Measurements from ENCODE around the gene HSPE1.
"Not testable (repeated sequence)": the region's sequence is repeated elsewhere in the genome, so short reads cannot be mapped to it uniquely, and the experiment has no call there.

Gene HSPE1

GRCh38 chr2:197514754-197515153, 14.6 kb downstream of the HSPE1 start:
- ATAC-seq (no peak), DNase-seq (ENCODE audit: low spot score in 2 of 2) (peak in 1 of 2 donors; percentile 48)
- Mint-ChIP-seq H3K4me3 (peak overlapping the region; percentile 93), H3K9me3 (no peaks in the 10 kb centered on the region), H3K36me3 (peaks cover 38% of the 10 kb centered on the region), H3K27ac (peak overlapping the region; percentile 92), H3K4me1 (peaks cover 19% of the 10 kb centered on the region)

DNA sequence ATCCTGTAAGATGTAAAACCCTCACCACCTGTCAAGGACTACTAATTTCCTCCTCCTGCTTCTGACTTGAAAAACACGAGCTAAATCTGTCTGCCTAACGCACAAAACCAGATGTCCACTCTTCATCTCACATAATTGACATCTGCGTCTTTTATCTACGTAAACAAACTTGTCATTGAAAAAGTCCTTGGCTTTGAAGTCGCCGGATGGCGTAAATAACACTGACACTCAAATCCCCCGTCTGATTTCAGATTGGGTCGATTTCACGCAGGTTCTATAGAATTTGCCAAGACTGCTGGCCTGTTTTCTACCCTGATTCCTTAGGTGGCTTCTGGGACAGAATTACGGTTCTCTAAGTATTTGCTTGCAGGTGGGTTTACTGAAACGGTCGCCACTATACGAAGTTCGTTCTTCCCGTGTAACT, 15.1 kb downstream of the HSPE1 start:
- DNase-seq (ENCODE audit: low spot score in 2 of 2) = no peak
- peak; percentile 1 for ATAC-seq

DNA sequence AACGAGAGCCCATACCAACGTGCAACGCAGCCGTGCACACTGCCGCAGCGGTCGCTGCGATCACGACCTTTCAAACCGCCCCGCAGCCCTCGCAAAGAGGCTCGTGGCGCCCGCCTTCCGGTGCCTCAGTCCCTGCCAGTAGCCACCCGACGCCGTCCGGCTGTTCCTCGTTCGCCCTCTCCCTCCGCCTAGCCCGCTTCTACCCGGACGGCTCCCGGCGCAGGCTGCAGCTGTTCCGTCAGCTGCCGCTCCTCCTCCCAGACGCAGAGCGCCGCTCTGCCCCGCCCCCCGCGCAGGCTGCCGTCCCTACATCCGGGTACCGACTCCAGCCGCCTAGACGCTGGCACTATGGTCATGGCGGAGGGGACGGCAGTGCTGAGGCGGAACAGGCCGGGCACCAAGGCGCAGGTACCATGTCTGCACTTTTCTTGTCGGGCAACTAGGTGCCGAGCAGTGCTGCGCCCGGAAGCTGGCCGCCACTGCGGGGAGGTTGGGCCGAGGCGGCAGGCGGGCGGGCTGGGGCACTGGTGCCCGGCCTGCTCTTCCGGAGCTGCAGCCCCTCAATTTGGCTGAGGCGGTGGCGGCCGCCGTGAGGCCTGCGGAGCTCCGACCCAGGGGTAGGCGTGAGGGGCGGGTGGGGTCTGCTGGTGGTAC, 15.7 kb downstream of the HSPE1 start, which contains the start of gene MOB4:
Gene MOB4, plus strand, starts transcription at position 328 of the 654 bp plus-strand sequence. Its CDS starts 21 bp downstream, at position 349.
- Mint-ChIP-seq H3K4me3 (peak within 1 kb of the TSS; percentile 93), H3K27ac (peak within 1 kb of the TSS; percentile 92), H3K4me1 (peaks cover 28% of the 10 kb centered on the region), H3K36me3 (peaks cover 49% of the 10 kb centered on the region), H3K9me3 (peaks cover 3% of the 10 kb centered on the region)
- peak; percentile 95 to 98 for DNase-seq (ENCODE audit: low spot score in 2 of 2)
- peak; percentile 95 for ATAC-seq

More for the DNA sequence above, 15.1 kb downstream of the HSPE1 start:
- Mint-ChIP-seq H3K9me3 (peaks cover under 1% of the 10 kb centered on the region), H3K4me1 (peaks cover 22% of the 10 kb centered on the region), H3K36me3 (peaks cover 44% of the 10 kb centered on the region), H3K4me3 (peak overlapping the region; percentile 93), H3K27ac (peak overlapping the region; percentile 92)

DNA sequence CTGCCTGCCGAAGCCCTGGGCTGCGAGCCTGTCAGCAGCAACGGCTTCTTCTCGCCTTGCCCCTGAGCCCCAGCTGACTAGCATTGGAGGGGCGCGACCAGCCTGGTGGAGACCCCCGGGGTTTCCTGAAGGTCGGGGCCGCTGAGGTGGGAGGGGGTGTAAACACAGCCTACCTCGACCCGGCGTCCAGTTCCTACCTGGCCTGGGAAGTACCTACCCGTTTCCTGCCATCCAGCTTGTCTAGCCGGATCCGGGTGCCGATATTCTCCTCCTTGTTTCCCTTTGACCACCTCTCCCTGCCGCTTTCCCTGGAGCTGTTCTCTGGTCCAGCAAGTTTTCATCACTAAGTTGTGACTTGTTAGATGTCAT, 16.2 kb downstream of the HSPE1 start:
- DNase-seq (ENCODE audit: low spot score in 2 of 2) (peak; percentile 9 to 66), ATAC-seq (peak; percentile 4)
- Mint-ChIP-seq H3K9me3 (peaks cover 6% of the 10 kb centered on the region), H3K27ac (peak overlapping the region; percentile 92), H3K4me3 (peak overlapping the region; percentile 93), H3K36me3 (peaks cover 54% of the 10 kb centered on the region), H3K4me1 (peaks cover 32% of the 10 kb centered on the region)

- DNase-seq (ENCODE audit: low spot score in 2 of 2) (no peak), ATAC-seq (no peak)
- Mint-ChIP-seq H3K4me3 (peak overlapping the region; percentile 93), H3K27ac (peak overlapping the region; percentile 92), H3K36me3 (peaks cover 55% of the 10 kb centered on the region), H3K4me1 (peaks cover 32% of the 10 kb centered on the region), H3K9me3 (peaks cover 6% of the 10 kb centered on the region)
These were observed 17.0 kb downstream of the HSPE1 start for GRCh38 chr2:197517150-197517549.

GRCh38 chr2:197538412-197538811, 38.2 kb downstream of the HSPE1 start:
- ATAC-seq (no peak), DNase-seq (ENCODE audit: low spot score in 2 of 2) (no peak)
- Mint-ChIP-seq H3K27ac (peak overlapping the region; percentile 77), H3K4me1 (peaks cover 29% of the 10 kb centered on the region), H3K9me3 (no peaks in the 10 kb centered on the region), H3K36me3 (peaks cover 98% of the 10 kb centered on the region), H3K4me3 (no peak overlapping the region)

- H3K36me3 Mint-ChIP-seq = peaks cover 99% of the 10 kb centered on the region
- peak overlapping the region; percentile 77 for H3K27ac Mint-ChIP-seq
- ATAC-seq = peak; percentile 48
- no peak for DNase-seq (ENCODE audit: low spot score in 2 of 2)
- H3K4me1 Mint-ChIP-seq = peaks cover 20% of the 10 kb centered on the region
- H3K4me3 Mint-ChIP-seq = no peak overlapping the region
- H3K9me3 Mint-ChIP-seq = no peaks in the 10 kb centered on the region
These were observed 39.6 kb downstream of the HSPE1 start for GRCh38 chr2:197539734-197540133.

- Mint-ChIP-seq H3K27ac (peak overlapping the region; percentile 27), H3K4me3 (no peak overlapping the region), H3K9me3 (no peaks in the 10 kb centered on the region), H3K36me3 (peaks cover 99% of the 10 kb centered on the region), H3K4me1 (peaks cover 17% of the 10 kb centered on the region)
- DNase-seq (ENCODE audit: low spot score in 2 of 2) = no peak
- ATAC-seq = no peak
These were observed 43.0 kb downstream of the HSPE1 start for GRCh38 chr2:197543206-197543605.

DNA sequence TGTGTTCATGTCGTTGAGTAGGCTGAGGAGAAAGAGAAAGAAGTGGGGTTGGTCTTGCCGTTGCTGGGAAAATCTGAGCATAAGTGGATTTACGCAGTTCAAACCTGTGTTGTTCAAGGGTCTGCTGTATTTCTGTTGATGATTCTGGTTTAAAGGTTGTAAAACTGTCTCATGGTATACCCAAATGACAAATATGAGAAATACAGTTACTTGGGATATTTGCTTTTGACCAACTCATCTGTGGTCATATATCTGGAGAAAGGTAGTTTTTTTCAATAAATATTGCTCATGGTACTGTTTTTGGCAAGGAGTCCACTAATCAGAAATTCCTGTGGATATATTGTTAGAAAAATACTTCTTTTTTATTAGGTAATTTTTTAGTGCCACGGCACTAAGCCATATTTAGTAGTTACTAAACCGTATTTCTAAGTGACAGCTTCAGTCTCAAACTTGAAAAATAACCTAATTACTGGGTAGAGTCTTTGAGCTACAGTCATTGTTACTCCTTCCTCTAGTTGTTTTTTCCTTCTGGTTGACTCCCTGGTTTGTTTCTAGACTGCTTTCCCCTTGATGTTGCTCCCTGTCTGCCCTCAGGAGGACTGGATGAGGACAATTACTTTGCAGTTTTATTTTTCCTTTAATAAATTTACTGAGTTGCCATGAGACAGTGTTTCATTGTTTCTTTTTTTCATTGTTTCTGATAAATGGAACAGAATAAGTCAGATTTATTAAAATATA, 47.2 kb downstream of the HSPE1 start:
- Mint-ChIP-seq H3K36me3 (peaks cover 99% of the 10 kb centered on the region), H3K9me3 (no peaks in the 10 kb centered on the region), H3K4me1 (no peaks in the 10 kb centered on the region), H3K4me3 (no peak overlapping the region), H3K27ac (peak overlapping the region; percentile 8)
- no peak for DNase-seq (ENCODE audit: low spot score in 2 of 2)
- ATAC-seq = no peak

- ATAC-seq (no peak), DNase-seq (ENCODE audit: low spot score in 2 of 2) (no peak)
- no peak overlapping the region for H3K4me3 Mint-ChIP-seq
- H3K27ac Mint-ChIP-seq = no peak overlapping the region
- peaks cover 99% of the 10 kb centered on the region for H3K36me3 Mint-ChIP-seq
- H3K9me3 Mint-ChIP-seq = no peaks in the 10 kb centered on the region
- H3K4me1 Mint-ChIP-seq = no peaks in the 10 kb centered on the region
These were observed 48.4 kb downstream of the HSPE1 start for GRCh38 chr2:197548582-197548981.

GRCh38 chr2:197551260-197551659, 51.1 kb downstream of the HSPE1 start:
- H3K4me1 Mint-ChIP-seq = not testable (repeated sequence)
- peaks cover 95% of the 10 kb centered on the region for H3K36me3 Mint-ChIP-seq

More at GRCh38 chr2:197551260-197551659, 51.1 kb downstream of the HSPE1 start:
- not testable (repeated sequence) for H3K27ac Mint-ChIP-seq; H3K9me3 Mint-ChIP-seq; DNase-seq (ENCODE audit: low spot score in 2 of 2); ATAC-seq; H3K4me3 Mint-ChIP-seq

All from stimulated activated effector memory CD8-positive, alpha-beta T cell treated with anti-CD3 and anti-CD28 coated beads, Interleukin-12 subunit alpha, Interleukin-12 subunit beta, amount 100 ng/mL, for 72 hours (primary cell).